H1 (cell line): ENCODE measurements around the gene TMEM229B. TPM values are rescaled to one million over a fixed set of nuclear protein-coding genes. Genes with fewer than 3 reads are reported as not detected.
A peak's percentile ranks its signal among the peaks of the same experiment; 100 is the strongest.

Experiments
- CTCF ChIA-PET: fragments of 300-600 bp; sonication (Branson Sonifier 250); formaldehyde crosslinking; loops from one replicate; lab custom pipeline; 2021; ENCODE audit not compliant: partially characterized antibody; lab: Charles Lee
- POLR2A ChIA-PET: fragments of 300-600 bp; sonication (Branson Sonifier 250); formaldehyde crosslinking; loops from one replicate; lab custom pipeline; 2021; ENCODE audit warnings: inconsistent platforms; ENCODE audit not compliant: partially characterized antibody; lab: Charles Lee
- DNase-seq, 2 experiments: peaks; one replicate each; pipeline versions ENCODE4 v3.0.0 to v3.0.0-alpha.2; 2010 to 2022; ENCODE audit warnings: low spot score in 2 of 2, low read depth in 1 of 2, mixed read lengths in 1 of 2
- FAIRE-seq: peaks from 2 replicates; lab custom pipeline; 2011; peaks lifted over from hg19 to GRCh38; lab: Jason Lieb, UNC
- H2AFZ ChIP-seq: 2 replicates; pipeline ENCODE4 v1.8.1; 2012; ENCODE audit warnings: low read length, inconsistent platforms
- H2AK5ac ChIP-seq: 2 replicates; pipeline ENCODE4 v1.6.1; 2013; ENCODE audit warnings: low read depth, low read length
- H2BK120ac ChIP-seq: replicated peaks from 2 replicates; pipeline ENCODE3; 2013; ENCODE audit warnings: low read depth, low read length, inconsistent platforms
- H2BK12ac ChIP-seq: 2 replicates; pipeline ENCODE4 v1.6.1; 2013; ENCODE audit warnings: low read depth, low read length
- H2BK15ac ChIP-seq: 2 replicates; pipeline ENCODE4 v1.6.1; 2013; ENCODE audit warnings: low read length
- H2BK20ac ChIP-seq: 2 replicates; pipeline ENCODE4 v1.6.1; 2013; ENCODE audit warnings: low read length
- H2BK5ac ChIP-seq: 2 replicates; pipeline ENCODE4 v1.6.1; 2013; ENCODE audit warnings: low read depth, low read length
- H3K14ac ChIP-seq: 2 replicates; pipeline ENCODE4 v1.6.1; 2013; ENCODE audit warnings: inconsistent platforms; ENCODE audit not compliant: insufficient read length
- H3K18ac ChIP-seq: 2 replicates; pipeline ENCODE4 v1.6.1; 2013; ENCODE audit warnings: low read length; ENCODE audit errors: extremely low read depth
- H3K23ac ChIP-seq: 2 replicates; pipeline ENCODE4 v1.6.1; 2013; ENCODE audit warnings: inconsistent platforms; ENCODE audit not compliant: insufficient read length
- H3K23me2 ChIP-seq: 2 replicates; pipeline ENCODE4 v1.6.1; 2013; ENCODE audit warnings: low read depth, low read length
- H3K27ac ChIP-seq: 2 replicates; pipeline ENCODE4 v1.6.1; 2011; ENCODE audit warnings: low read depth, low read length, inconsistent platforms
- H3K27me3 ChIP-seq, 4 experiments: replicated peaks in 1 of 4; 1 replicate in 1 of 4; 2 replicates in 3 of 4; pipeline versions ENCODE4 v1.6.1 to v1.8.1; 2011 to 2013; ENCODE audit warnings: low read length in 3 of 4, mild to moderate bottlenecking in 3 of 4, inconsistent platforms in 2 of 4, mixed read lengths in 2 of 4, moderate library complexity in 1 of 4; ENCODE audit not compliant: control insufficient read depth in 3 of 4, insufficient read depth in 3 of 4; ENCODE audit errors: extremely low read depth in 1 of 4
- H3K36me3 ChIP-seq, 4 experiments: 2 replicates each; pipeline versions ENCODE4 v1.6.1 to v1.8.1; 2011 to 2013; ENCODE audit warnings: mild to moderate bottlenecking in 4 of 4, low read length in 3 of 4, moderate library complexity in 2 of 4, control low read depth in 1 of 4, inconsistent platforms in 1 of 4; ENCODE audit not compliant: insufficient read depth in 4 of 4, control insufficient read depth in 2 of 4
- H3K4ac ChIP-seq: replicated peaks from 2 replicates; pipeline ENCODE3; 2013; ENCODE audit warnings: low read length, low read depth, mixed read lengths, inconsistent platforms; ENCODE audit not compliant: insufficient read length
- H3K4me1 ChIP-seq, 4 experiments: replicated peaks in 1 of 4; 1 replicate in 1 of 4; 2 replicates in 3 of 4; pipeline versions ENCODE4 v1.6.1 to v1.8.1; 2011 to 2013; ENCODE audit warnings: low read length in 3 of 4, inconsistent platforms in 2 of 4, mixed read lengths in 1 of 4; ENCODE audit not compliant: insufficient read depth in 4 of 4, control insufficient read depth in 3 of 4
- H3K4me2 ChIP-seq, 2 experiments: 2 replicates each; pipeline versions ENCODE4 v1.6.1 to v1.8.1; 2011 to 2013; ENCODE audit warnings: low read depth in 2 of 2, low read length in 2 of 2, control low read depth in 1 of 2, inconsistent platforms in 1 of 2, mild to moderate bottlenecking in 1 of 2; ENCODE audit not compliant: insufficient read depth in 1 of 2
- H3K4me3 ChIP-seq, 4 experiments: fragments of 200-600, 300-600 bp in 1 of 4; sonication (generic), shearing (Covaris generic), sonication (Bioruptor Twin) in 1 of 4; 2 replicates each; pipeline versions ENCODE4 v1.5.1 to v1.8.1; 2011 to 2016; ENCODE audit warnings: low read length in 4 of 4, low read depth in 3 of 4, control low read depth in 2 of 4, inconsistent platforms in 2 of 4, mild to moderate bottlenecking in 2 of 4, mixed read lengths in 1 of 4, moderate library complexity in 1 of 4; ENCODE audit not compliant: insufficient read depth in 2 of 4; ENCODE audit errors: extremely low read depth in 1 of 4
- H3K56ac ChIP-seq: replicated peaks from 2 replicates; pipeline ENCODE3; 2013; ENCODE audit warnings: low read depth, mild to moderate bottlenecking, mixed read lengths, low read length, inconsistent platforms; ENCODE audit not compliant: insufficient read length
- H3K79me1 ChIP-seq: 2 replicates; pipeline ENCODE4 v1.6.1; 2013; ENCODE audit warnings: low read depth, low read length, control low read depth
- H3K79me2 ChIP-seq, 2 experiments: 2 replicates each; pipeline versions ENCODE4 v1.6.1 to v1.8.1; 2012 to 2013; ENCODE audit warnings: low read length in 2 of 2, mild to moderate bottlenecking in 2 of 2, inconsistent platforms in 1 of 2; ENCODE audit not compliant: insufficient read depth in 2 of 2, control insufficient read depth in 1 of 2
- H3K9ac ChIP-seq, 4 experiments: replicated peaks in 1 of 4; 1 replicate in 1 of 4; 2 replicates in 3 of 4; pipeline versions ENCODE4 v1.6.1 to v1.8.1; 2011 to 2013; ENCODE audit warnings: low read depth in 3 of 4, low read length in 3 of 4, control low read depth in 2 of 4, mild to moderate bottlenecking in 2 of 4, moderate library complexity in 2 of 4, inconsistent platforms in 1 of 4; ENCODE audit errors: extremely low read depth in 1 of 4
- H3K9me3 ChIP-seq, 2 experiments: 2 replicates each; pipeline versions ENCODE4 v1.6.1 to v1.8.1; 2012 to 2013; ENCODE audit warnings: mild to moderate bottlenecking in 2 of 2, moderate library complexity in 2 of 2, control low read depth in 1 of 2, inconsistent platforms in 1 of 2, low read depth in 1 of 2, low read length in 1 of 2, mixed read lengths in 1 of 2; ENCODE audit not compliant: insufficient read depth in 2 of 2
- H4K20me1 ChIP-seq, 2 experiments: replicated peaks in 1 of 2; 2 replicates each; pipeline versions ENCODE3 to v1.8.1; 2011 to 2013; ENCODE audit warnings: inconsistent platforms in 2 of 2, low read length in 2 of 2, mild to moderate bottlenecking in 1 of 2; ENCODE audit not compliant: insufficient read depth in 2 of 2, control insufficient read depth in 1 of 2
- H4K5ac ChIP-seq: 2 replicates; pipeline ENCODE4 v1.6.1; 2013; ENCODE audit warnings: low read length, low read depth, mixed read lengths, inconsistent platforms; ENCODE audit not compliant: insufficient read length
- H4K8ac ChIP-seq: 2 replicates; pipeline ENCODE4 v1.8.0; 2013; ENCODE audit warnings: mild to moderate bottlenecking, moderate library complexity, low read length, inconsistent platforms; ENCODE audit not compliant: insufficient read depth; ENCODE audit errors: extremely low read depth
- H4K91ac ChIP-seq: replicated peaks from 2 replicates; pipeline ENCODE3; 2013; ENCODE audit warnings: low read length, mixed read lengths, inconsistent platforms; ENCODE audit not compliant: insufficient read length
- E2F6 ChIP-seq: IDR thresholded peaks from 2 replicates; pipeline ENCODE4 v1.6.1; 2012; ENCODE audit warnings: inconsistent platforms
- GTF2F1 ChIP-seq: IDR thresholded peaks from 2 replicates; pipeline ENCODE4 v1.6.1; 2012; ENCODE audit warnings: low read depth, low read length, improper control_type of control experiment, borderline replicate concordance
- WGBS, 2 experiments: shearing (Covaris generic) in 1 of 2; methylation state at CpG; one replicate each; pipeline versions ENCODE4 v1.1.6 to v1.1.7; 2013 to 2015; ENCODE audit warnings: low lambda C conversion rate in 2 of 2, mixed read lengths in 2 of 2, inconsistent platforms in 1 of 2, low coverage in 1 of 2, missing lambda C conversion rate in 1 of 2; ENCODE audit not compliant: insufficient replicate concordance in 2 of 2, insufficient coverage in 1 of 2, insufficient read length in 1 of 2; ENCODE audit errors: extremely low coverage in 1 of 2, missing lambda C conversion rate in 1 of 2; 5-methylcytosine and 5-hydroxymethylcytosine counted together
- polyA plus RNA-seq, 7 experiments: library from polyadenylated mRNA; depleted of rRNA in 3 of 7; stranded (reverse) in 5 of 7; unstranded in 2 of 7; fragments of >200 nt in 5 of 7; fragments of 200-250 nt in 2 of 7; gene quantifications; 1 replicate in 5 of 7; 2 replicates in 1 of 7; 4 replicates in 1 of 7; pipeline versions ENCODE4 v1.2.1 to v1.2.3, GENCODE V29; 2011 to 2013; ENCODE audit warnings: missing spikeins in 2 of 7, mixed read lengths in 2 of 7
- total RNA-seq: library from RNA; stranded (reverse); fragmentation: NEBNext Ultra II Directional; extraction: Animal tissue kit (Norgen Biotek cat#: 25700); gene quantifications from 2 replicates; pipeline ENCODE4 v1.2.1, GENCODE V29; 2021
- TF ChIP-seq, protein P1 (sequence below): IDR thresholded peaks from 2 replicates; pipeline ENCODE4 v1.6.1; 2012; ENCODE audit warnings: low read length, inconsistent platforms

TMEM229B gene
- total and polyA plus RNA-seq, 2 of the 8 experiments (the other 6 are each of a cell fraction or from before 2014, with no cell fraction given) = 0.73 to 0.85 TPM

GRCh38 chr14:67486890-67487289 lies 1.6 kb downstream of the TMEM229B start:
- Histone ChIP-seq H3K56ac (no peak overlapping the region), H3K18ac (no peak overlapping the region), H4K20me1 (no peaks in the 10 kb centered on the region), H4K5ac (no peak overlapping the region), H3K36me3 (no peaks in the 10 kb centered on the region), H2BK12ac (0 out of 2 replicates have a peak overlapping the region, but pooled peaks have one; percentile 68), H4K91ac (no peak overlapping the region), H3K14ac (no peak overlapping the region), H2AK5ac (no peak overlapping the region), H3K23me2 (no peaks in the 10 kb centered on the region), H2BK5ac (no peak overlapping the region), H2BK15ac (no peak overlapping the region), H3K4me1 (peaks cover 0 to 5% (median 3%) of the 10 kb centered on the region in 4 experiments; a peak in 4 of 7 replicates), H3K27ac (no peak overlapping the region), H3K23ac (no peak overlapping the region), H3K79me1 (no peaks in the 10 kb centered on the region), H3K4ac (no peak overlapping the region), H3K4me3 (no peak overlapping the region), H3K27me3 (no peaks in the 10 kb centered on the region), H4K8ac (no peak overlapping the region), H2BK120ac (no peak overlapping the region), H3K79me2 (no peaks in the 10 kb centered on the region), H3K4me2 (no peak overlapping the region), H2BK20ac (no peak overlapping the region), H3K9ac (no peak overlapping the region; a peak in 1 of 7 replicates), H3K9me3 (no peaks in the 10 kb centered on the region), H2AFZ (no peak overlapping the region)
- DNase-seq = no peak
- TF ChIP-seq, protein P1, sequence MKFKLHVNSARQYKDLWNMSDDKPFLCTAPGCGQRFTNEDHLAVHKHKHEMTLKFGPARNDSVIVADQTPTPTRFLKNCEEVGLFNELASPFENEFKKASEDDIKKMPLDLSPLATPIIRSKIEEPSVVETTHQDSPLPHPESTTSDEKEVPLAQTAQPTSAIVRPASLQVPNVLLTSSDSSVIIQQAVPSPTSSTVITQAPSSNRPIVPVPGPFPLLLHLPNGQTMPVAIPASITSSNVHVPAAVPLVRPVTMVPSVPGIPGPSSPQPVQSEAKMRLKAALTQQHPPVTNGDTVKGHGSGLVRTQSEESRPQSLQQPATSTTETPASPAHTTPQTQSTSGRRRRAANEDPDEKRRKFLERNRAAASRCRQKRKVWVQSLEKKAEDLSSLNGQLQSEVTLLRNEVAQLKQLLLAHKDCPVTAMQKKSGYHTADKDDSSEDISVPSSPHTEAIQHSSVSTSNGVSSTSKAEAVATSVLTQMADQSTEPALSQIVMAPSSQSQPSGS = no peak
- no peak for TF ChIP-seq E2F6
- no peak for TF ChIP-seq GTF2F1
- CTCF ChIA-PET = interaction anchor here (0.7 to 4.0 kb wide), 12 partner anchors 10 to 217 kb away, joined by 3 to 23 read pairs (median 4); no protein-coding TSS in a partner anchor
- POLR2A ChIA-PET = interaction anchor here (0.6 kb wide), 1 partner anchor 15 kb away, joined by 4 read pairs; no protein-coding TSS in a partner anchor
- 94% methylated on average over 4 of the region's 4 CpGs; no CpG with 5 or more reads in 1 of the 2 experiments for WGBS, 2 experiments
- no peak for FAIRE-seq
